ENCODE measurements around the gene SYNE4. TPM values are rescaled to one million over a fixed set of nuclear protein-coding genes. Genes with fewer than 3 reads are reported as not detected.
A peak's percentile ranks its signal among the peaks of the same experiment; 100 is the strongest.

The SYNE4 gene
- total and polyA plus RNA-seq, 9 of the 15 experiments (the other 6 are each of a cell fraction or from before 2014, with no cell fraction given), result 0.03 to 0.65 (median 0.29) TPM

- TF ChIP-seq RERE (CRISPR knock-in tag; IDR thresholded peaks at IDR 0.05; ENCODE audit: borderline replicate concordance) (no peak), SNAPC5 (CRISPR knock-in tag; IDR thresholded peaks at IDR 0.05) (no peak), CBX3 (IDR thresholded peaks at IDR 0.05; ENCODE audit: borderline replicate concordance in 1 of 2, low read length in 2 of 2) (no peak), BRCA1 (IDR thresholded peaks at IDR 0.05) (no peak), BRCA1 (CRISPR knock-in tag; IDR thresholded peaks at IDR 0.05) (no peak), ZBTB5 (IDR thresholded peaks at IDR 0.05) (no peak), ZNF280A (IDR thresholded peaks at IDR 0.05; ENCODE audit: low read depth, partially characterized antibody) (no peak), ZNF212 (CRISPR knock-in tag; IDR thresholded peaks at IDR 0.05) (no peak), NR2F6 (CRISPR knock-in tag; IDR thresholded peaks at IDR 0.05) (no peak), ZEB2 (IDR thresholded peaks at IDR 0.05) (peak; percentile 59; the same call in 1 of the 2 replicates), ESRRA (IDR thresholded peaks at IDR 0.05; ENCODE audit: borderline replicate concordance, low read depth) (0 out of 2 replicates have a peak, but pooled peaks have one; percentile 38), ZNF277 (CRISPR knock-in tag; IDR thresholded peaks at IDR 0.05; ENCODE audit: borderline replicate concordance) (no peak), THRA (IDR thresholded peaks at IDR 0.05) (no peak), SIX5 (IDR thresholded peaks at IDR 0.05; ENCODE audit: borderline replicate concordance in 1 of 2, insufficient read depth in 1 of 2, low read depth in 1 of 2, low read length in 2 of 2) (no peak), GATAD2A (IDR thresholded peaks at IDR 0.05) (no peak), SOX6 (IDR thresholded peaks at IDR 0.05) (peak; percentile 77)
Measured at GRCh38 chr19:36054119-36054732, 45.6 kb upstream of the SYNE4 start, which contains the start of gene THAP8 (continued).

Measured in K562 (cell line).